Ascending aorta (tissue), 2 donors: ENCODE results near the gene MXRA5. TPM values are rescaled to one million over a fixed set of nuclear protein-coding genes. Genes with fewer than 3 reads are reported as not detected.
"Not testable (repeated sequence)": the region's sequence is repeated elsewhere in the genome, so short reads cannot be mapped to it uniquely, and the experiment has no call there.

Experiments used
- DNase-seq, 2 donors: peaks; one replicate each; pipeline ENCODE4 v3.0.0-alpha.2; 2019; ENCODE audit warnings: low spot score in 2 of 2
- H3K27ac ChIP-seq, 2 donors: fragments of 200-600 bp; sonication (generic); one replicate each; pipeline ENCODE4 v1.5.1; 2016 to 2017; ENCODE audit warnings: mild to moderate bottlenecking in 1 of 2
- H3K27me3 ChIP-seq: fragments of 200-600 bp; sonication (generic); one replicate; pipeline ENCODE4 v1.5.1; 2017
- H3K36me3 ChIP-seq, 2 donors: fragments of 200-600 bp; sonication (generic); one replicate each; pipeline ENCODE4 v1.5.1; 2016
- H3K4me1 ChIP-seq, 2 donors: fragments of 200-600 bp; sonication (generic); one replicate each; pipeline ENCODE4 v1.5.1; 2016 to 2017; ENCODE audit warnings: mild to moderate bottlenecking in 1 of 2
- H3K4me3 ChIP-seq, 2 donors: fragments of 200-600 bp; sonication (generic); one replicate each; pipeline ENCODE4 v1.5.1; 2016 to 2017; ENCODE audit warnings: mild to moderate bottlenecking in 1 of 2
- H3K9me3 ChIP-seq, 2 donors: fragments of 200-600 bp; sonication (generic); one replicate each; pipeline ENCODE4 v1.5.1; 2016
- CTCF ChIP-seq, 3 experiments: fragments of 200-600 bp in 2 of 3; fragments of 450-650 bp in 1 of 3; sonication (generic) in 2 of 3; IDR thresholded peaks; one replicate each; pipeline ENCODE4 v1.5.1; 2016 to 2019; ENCODE audit warnings: antibody characterized with exemption in 3 of 3, mild to moderate bottlenecking in 1 of 3, moderate library complexity in 1 of 3
- intact Hi-C: fragments of 100-400 bp; cut with DNase I; formaldehyde crosslinking; loops from one replicate; pipeline ENCODE4 v1.15.1; 2023
- total RNA-seq: library from RNA; depleted of rRNA; stranded (reverse); fragments of >200 nt; gene quantifications from one replicate; pipeline ENCODE4 v1.1.0, GENCODE V29; 2016

Gene MXRA5
- total RNA-seq, 1 donor from 2014 or later = 0.21 TPM

- Histone ChIP-seq H3K4me1 (no peaks in the 10 kb centered on the region), H3K27me3 (no peaks in the 10 kb centered on the region), H3K27ac (no peak overlapping the region), H3K36me3 (no peaks in the 10 kb centered on the region), H3K9me3 (no peaks in the 10 kb centered on the region), H3K4me3 (no peak overlapping the region)
- no peak for TF ChIP-seq CTCF (IDR thresholded peaks at IDR 0.05)
- intact Hi-C loops = no loop called here
- no peak for DNase-seq
Measured at GRCh38 chrX:3384327-3384726, 37.9 kb upstream of the MXRA5 start.

GRCh38 chrX:3380603-3381002 lies 34.2 kb upstream of the MXRA5 start:
- Histone ChIP-seq H3K4me3 (no peak overlapping the region), H3K27ac (no peak overlapping the region), H3K9me3 (no peaks in the 10 kb centered on the region), H3K27me3 (no peaks in the 10 kb centered on the region), H3K36me3 (no peaks in the 10 kb centered on the region), H3K4me1 (no peaks in the 10 kb centered on the region)
- TF ChIP-seq CTCF (IDR thresholded peaks at IDR 0.05) = no peak
- intact Hi-C loops = no loop called here
- no peak for DNase-seq

GRCh38 chrX:3379111-3379510 lies 32.7 kb upstream of the MXRA5 start:
- no peaks in the 10 kb centered on the region for H3K4me1 ChIP-seq
- intact Hi-C loops = no loop called here
- no peaks in the 10 kb centered on the region for H3K36me3 ChIP-seq
- no peaks in the 10 kb centered on the region for H3K27me3 ChIP-seq
- H3K4me3 ChIP-seq = no peak overlapping the region
- H3K9me3 ChIP-seq = no peaks in the 10 kb centered on the region
- DNase-seq = no peak
- no peak for TF ChIP-seq CTCF (IDR thresholded peaks at IDR 0.05)
- no peak overlapping the region for H3K27ac ChIP-seq

DNA sequence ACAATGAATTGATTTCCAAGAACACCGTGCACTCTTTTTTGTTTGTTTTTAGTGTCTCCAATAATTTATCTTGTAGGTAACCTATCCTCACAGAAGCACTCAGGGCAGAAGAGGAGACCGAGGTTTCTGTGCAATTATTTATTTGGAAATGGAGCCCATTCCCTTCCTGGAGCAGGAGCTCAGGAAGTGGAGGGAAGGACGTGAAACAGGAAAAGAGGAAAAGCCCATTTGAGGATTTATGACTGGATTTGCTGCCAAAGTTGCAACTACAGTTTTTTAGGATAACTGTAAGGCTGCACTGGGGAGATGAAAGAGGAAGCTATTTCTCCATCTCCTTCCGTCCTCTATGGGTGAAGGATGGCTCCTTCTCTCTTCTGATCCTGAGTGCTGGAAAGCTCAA lies 31.7 kb upstream of the MXRA5 start:
- no peak for DNase-seq
- Histone ChIP-seq H3K27ac (no peak overlapping the region), H3K4me3 (no peak overlapping the region), H3K27me3 (no peaks in the 10 kb centered on the region), H3K9me3 (no peaks in the 10 kb centered on the region), H3K36me3 (no peaks in the 10 kb centered on the region), H3K4me1 (no peaks in the 10 kb centered on the region)
- no peak for TF ChIP-seq CTCF (IDR thresholded peaks at IDR 0.05)
- intact Hi-C loops = no loop called here

DNA sequence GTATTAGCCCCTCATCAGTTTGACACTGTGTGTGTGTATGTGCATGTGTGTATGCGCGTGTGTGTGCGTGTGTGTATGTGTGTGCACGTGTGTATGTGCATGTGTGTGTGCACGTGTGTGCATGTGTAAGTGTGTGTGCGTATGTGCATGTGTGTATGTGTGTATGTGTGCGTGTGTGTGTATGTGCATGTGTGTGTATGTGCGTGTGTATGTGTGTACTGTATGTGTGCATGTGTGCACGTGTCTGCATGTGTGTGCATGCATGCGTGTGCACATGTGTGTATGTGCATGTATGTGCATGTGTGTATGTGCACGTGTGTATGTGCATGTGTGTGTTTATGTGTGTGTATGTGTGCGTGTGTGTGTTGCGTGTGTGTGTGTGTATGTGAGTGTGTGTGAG lies 31.1 kb upstream of the MXRA5 start:
- H3K4me1 ChIP-seq = no peaks in the 10 kb centered on the region
- no peaks in the 10 kb centered on the region for H3K36me3 ChIP-seq
- H3K9me3 ChIP-seq = no peaks in the 10 kb centered on the region
- H3K4me3 ChIP-seq = no peak overlapping the region
- DNase-seq = no peak
- intact Hi-C loops = no loop called here
- TF ChIP-seq CTCF (IDR thresholded peaks at IDR 0.05) = no peak
- H3K27ac ChIP-seq = no peak overlapping the region
- H3K27me3 ChIP-seq = no peaks in the 10 kb centered on the region

GRCh38 chrX:3375878-3376508 lies 29.5 kb upstream of the MXRA5 start:
- H3K27me3 ChIP-seq, H3K4me1 ChIP-seq, H3K4me3 ChIP-seq, H3K36me3 ChIP-seq, DNase-seq, intact Hi-C loops, H3K27ac ChIP-seq, H3K9me3 ChIP-seq: not testable (repeated sequence)
